SK-N-SH (cell line): ENCODE measurements around the gene PER3. TPM values are rescaled to one million over a fixed set of nuclear protein-coding genes. Genes with fewer than 3 reads are reported as not detected.

Experiments
- CTCF ChIA-PET: fragments of 300-600, 350-600 bp; formaldehyde crosslinking; extraction: SDS; loops from one replicate; lab custom pipeline; 2021; lab: Yijun Ruan, JAX
- POLR2A ChIA-PET: fragments of 350-600 bp; sonication (Branson Sonifier 250); formaldehyde crosslinking; extraction: SDS; loops from one replicate; lab custom pipeline; 2020; ENCODE audit warnings: antibody characterized with exemption, inconsistent platforms; lab: Yijun Ruan, JAX
- DNase-seq: peaks from one replicate; pipeline ENCODE4 v3.0.0; 2012
- H2AFZ ChIP-seq: fragments of 200-600 bp; sonication (generic); 2 replicates; pipeline ENCODE4 v1.8.1; 2016; ENCODE audit warnings: antibody characterized with exemption, mild to moderate bottlenecking, low read depth
- H3F3A ChIP-seq: fragments of 200-600 bp; sonication (generic); replicated peaks from 2 replicates; pipeline ENCODE3; 2016; ENCODE audit warnings: antibody characterized with exemption, mild to moderate bottlenecking; ENCODE audit not compliant: insufficient read depth
- H3K27ac ChIP-seq, 2 experiments: fragments of 200-500 bp in 1 of 2; fragments of 200-600 bp in 1 of 2; sonication (Bioruptor generic) in 1 of 2; sonication (generic), shearing (Covaris generic) in 1 of 2; 2 replicates each; pipeline versions ENCODE4 v1.5.1 to v1.6.1; 2014 to 2016; ENCODE audit warnings: low read depth in 2 of 2, inconsistent platforms in 1 of 2, low read length in 1 of 2, mild to moderate bottlenecking in 1 of 2, mixed read lengths in 1 of 2
- H3K27me3 ChIP-seq: fragments of 200-600 bp; sonication (generic), shearing (Covaris generic); 2 replicates; pipeline ENCODE4 v1.6.1; 2016; ENCODE audit warnings: mixed run types; ENCODE audit not compliant: insufficient read depth
- H3K36me3 ChIP-seq, 2 experiments: fragments of 200-500 bp in 1 of 2; fragments of 200-600 bp in 1 of 2; sonication (Bioruptor generic) in 1 of 2; sonication (generic) in 1 of 2; replicated peaks in 1 of 2; 2 replicates each; pipeline versions ENCODE3 to v1.5.1; 2014 to 2016; ENCODE audit warnings: low read length in 1 of 2, mild to moderate bottlenecking in 1 of 2; ENCODE audit not compliant: insufficient read depth in 2 of 2, control insufficient read depth in 1 of 2
- H3K4me1 ChIP-seq, 2 experiments: fragments of 200-500 bp in 1 of 2; fragments of 200-600 bp in 1 of 2; sonication (Bioruptor generic) in 1 of 2; sonication (generic), shearing (Covaris generic) in 1 of 2; 2 replicates each; pipeline versions ENCODE4 v1.5.1 to v1.6.1; 2014 to 2016; ENCODE audit warnings: low read depth in 1 of 2, low read length in 1 of 2, mixed run types in 1 of 2; ENCODE audit not compliant: insufficient read depth in 2 of 2, control insufficient read depth in 1 of 2
- H3K4me2 ChIP-seq: fragments of 200-600 bp; sonication (generic), shearing (Covaris generic); 2 replicates; pipeline ENCODE4 v1.6.1; 2017; ENCODE audit warnings: mixed run types
- H3K4me3 ChIP-seq, 2 experiments: fragments of 200-500 bp in 1 of 2; fragments of 200-600 bp in 1 of 2; sonication (Bioruptor generic) in 1 of 2; sonication (generic), shearing (Covaris generic) in 1 of 2; 2 replicates each; pipeline versions ENCODE4 v1.5.1 to v1.8.1; 2014 to 2016; ENCODE audit warnings: low read depth in 2 of 2, inconsistent platforms in 1 of 2, low read length in 1 of 2, mild to moderate bottlenecking in 1 of 2, mixed read lengths in 1 of 2, moderate library complexity in 1 of 2
- H3K79me2 ChIP-seq: fragments of 200-600 bp; sonication (generic); 2 replicates; pipeline ENCODE4 v1.8.1; 2017; ENCODE audit warnings: mild to moderate bottlenecking; ENCODE audit not compliant: insufficient read depth
- H3K9ac ChIP-seq: fragments of 200-600 bp; sonication (generic); 2 replicates; pipeline ENCODE4 v1.6.1; 2017; ENCODE audit warnings: mixed run types
- H3K9me2 ChIP-seq: fragments of 200-600 bp; sonication (generic); 2 replicates; pipeline ENCODE4 v1.6.1; 2017; ENCODE audit warnings: mixed run types
- H3K9me3 ChIP-seq: fragments of 200-600 bp; sonication (generic); 2 replicates; pipeline ENCODE4 v1.6.1; 2017; ENCODE audit warnings: mixed run types, mild to moderate bottlenecking, moderate library complexity
- H4K20me1 ChIP-seq: fragments of 200-600 bp; sonication (generic); 2 replicates; pipeline ENCODE4 v1.6.1; 2017; ENCODE audit warnings: mild to moderate bottlenecking, mixed run types; ENCODE audit not compliant: insufficient read depth
- CHD2 ChIP-seq: fragments of 150-350 bp; IDR thresholded peaks from 2 replicates; pipeline ENCODE4 v1.6.1; 2018; ENCODE audit warnings: low read length; ENCODE audit not compliant: partially characterized antibody
- CTCF ChIP-seq: fragments of 200-600 bp; sonication (generic); IDR thresholded peaks from 2 replicates; pipeline ENCODE4 v1.6.1; 2017; ENCODE audit warnings: antibody characterized with exemption, mild to moderate bottlenecking, moderate library complexity
- EZH2phosphoT487 ChIP-seq: fragments of 200-600 bp; sonication (generic); IDR thresholded peaks from 2 replicates; pipeline ENCODE4 v1.6.1; 2017; ENCODE audit warnings: low read depth, mixed run types, mild to moderate bottlenecking, antibody characterized with exemption, moderate library complexity, borderline replicate concordance
- FOSL2 ChIP-seq: IDR thresholded peaks from 2 replicates; pipeline ENCODE4 v1.4.0; 2012; ENCODE audit warnings: low read depth, mild to moderate bottlenecking, moderate library complexity, borderline replicate concordance
- FOXJ3 ChIP-seq: sonication (generic); formaldehyde crosslinking; IDR thresholded peaks from 2 replicates; pipeline ENCODE4 v1.5.1; 2020; ENCODE audit warnings: mild to moderate bottlenecking, missing genetic modification reagents
- GABPA ChIP-seq: IDR thresholded peaks from 2 replicates; pipeline ENCODE4 v1.4.0; 2012; ENCODE audit warnings: low read depth, mild to moderate bottlenecking
- GATA2 ChIP-seq: sonication (generic); formaldehyde crosslinking; IDR thresholded peaks from 2 replicates; pipeline ENCODE4 v1.5.0; 2020; ENCODE audit warnings: mild to moderate bottlenecking, missing genetic modification reagents
- IRF3 ChIP-seq: fragments of 150-350 bp; IDR thresholded peaks from 2 replicates; pipeline ENCODE4 v1.6.1; 2016; ENCODE audit warnings: mild to moderate bottlenecking, low read depth, low read length
- MAX ChIP-seq: IDR thresholded peaks from 2 replicates; pipeline ENCODE4 v1.4.0; 2012; ENCODE audit warnings: low read depth
- MEF2A ChIP-seq: IDR thresholded peaks from 2 replicates; pipeline ENCODE4 v1.4.0; 2012; ENCODE audit warnings: low read depth, borderline replicate concordance
- RCOR1 ChIP-seq: fragments of 150-350 bp; IDR thresholded peaks from 2 replicates; pipeline ENCODE4 v1.6.1; 2017; ENCODE audit warnings: antibody characterized with exemption, low read length
- RXRA ChIP-seq: IDR thresholded peaks from 2 replicates; pipeline ENCODE4 v1.4.0; 2012; ENCODE audit warnings: low read depth, mild to moderate bottlenecking, borderline replicate concordance
- TAF1 ChIP-seq: IDR thresholded peaks from 2 replicates; pipeline ENCODE4 v1.6.1; 2012; ENCODE audit warnings: low read depth, mild to moderate bottlenecking, low read length, moderate library complexity, borderline replicate concordance
- TEAD4 ChIP-seq: IDR thresholded peaks from 2 replicates; pipeline ENCODE4 v1.4.0; 2012; ENCODE audit warnings: mild to moderate bottlenecking, borderline replicate concordance; ENCODE audit not compliant: insufficient read depth
- USF1 ChIP-seq: IDR thresholded peaks from 2 replicates; pipeline ENCODE4 v1.4.0; 2012; ENCODE audit warnings: low read depth, borderline replicate concordance
- USF2 ChIP-seq: fragments of 150-350 bp; IDR thresholded peaks from 2 replicates; pipeline ENCODE4 v1.6.1; 2017; ENCODE audit warnings: antibody characterized with exemption, low read length, low read depth, borderline replicate concordance
- YY1 ChIP-seq: IDR thresholded peaks from 2 replicates; pipeline ENCODE4 v1.4.0; 2012; ENCODE audit warnings: low read depth, mild to moderate bottlenecking
- ZBTB33 ChIP-seq: IDR thresholded peaks from 2 replicates; pipeline ENCODE4 v1.4.0; 2012; ENCODE audit warnings: low read depth, borderline replicate concordance
- WGBS: methylation state at CpG from one replicate; pipeline ENCODE4 v1.1.6; 2017; ENCODE audit warnings: low lambda C conversion rate; 5-methylcytosine and 5-hydroxymethylcytosine counted together
- polyA plus RNA-seq, 3 experiments: library from polyadenylated mRNA; depleted of rRNA; stranded (reverse); fragments of >200 nt; gene quantifications; 2 replicates each; pipeline ENCODE4 v1.2.3, GENCODE V29; 2012

The PER3 gene
- polyA plus RNA-seq, 1 of the 3 experiments (the other 2 are of a cell fraction): 6.0 TPM

GRCh38 chr1:7744882-7745281 lies 39.2 kb upstream of the PER3 start (continued):
- no peak for TF ChIP-seq CTCF
- no peak for TF ChIP-seq MAX
- no peak for TF ChIP-seq GATA2 (CRISPR knock-in tag)
- no peak for TF ChIP-seq GABPA
- no peak for TF ChIP-seq FOXJ3 (CRISPR knock-in tag)

GRCh38 chr1:7745783-7746182 lies 38.3 kb upstream of the PER3 start:
- H4K20me1 ChIP-seq: no peaks in the 10 kb centered on the region
- TF ChIP-seq USF2 (no peak), ZBTB33 (no peak), TEAD4 (no peak), MEF2A (no peak), CHD2 (no peak), GABPA (no peak), CTCF (no peak), RCOR1 (no peak), TAF1 (no peak), EZH2phosphoT487 (no peak), YY1 (no peak), RXRA (no peak), USF1 (no peak), IRF3 (no peak), FOSL2 (no peak)
- peaks cover 0 to 4% of the 10 kb centered on the region in 2 experiments for H3K36me3 ChIP-seq
- CTCF ChIA-PET: interaction anchor here (20.9 kb wide), 1 partner anchor 72 kb away, joined by 739 read pairs; no protein-coding TSS in a partner anchor
- no peaks in the 10 kb centered on the region for H3F3A ChIP-seq
- no peaks in the 10 kb centered on the region for H3K9me3 ChIP-seq
- no peaks in the 10 kb centered on the region for H3K27me3 ChIP-seq
- H3K9ac ChIP-seq: no peak overlapping the region
- H3K4me3 ChIP-seq: no peak overlapping the region
- H2AFZ ChIP-seq: no peak overlapping the region
- H3K4me1 ChIP-seq: peaks cover 0 to 2% of the 10 kb centered on the region in 2 experiments; a peak in 1 of 4 replicates
- H3K27ac ChIP-seq: no peak overlapping the region
- POLR2A ChIA-PET: no interaction called here
- no peak overlapping the region for H3K4me2 ChIP-seq
- H3K9me2 ChIP-seq: no peaks in the 10 kb centered on the region
- H3K79me2 ChIP-seq: no peaks in the 10 kb centered on the region
- DNase-seq: no peak
- WGBS: 85% methylated on average over 10 of the region's 10 CpGs
